Osteocyte (in vitro differentiated cells): ENCODE measurements around the gene LGALS4. TPM values are rescaled to one million over a fixed set of nuclear protein-coding genes. Genes with fewer than 3 reads are reported as not detected.
"Not testable (repeated sequence)": the region's sequence is repeated elsewhere in the genome, so short reads cannot be mapped to it uniquely, and the experiment has no call there.

Experiments
- DNase-seq: peaks from one replicate; pipeline ENCODE4 v3.0.0; 2021; ENCODE audit warnings: mixed read lengths; ENCODE audit not compliant: unreplicated experiment; ENCODE audit errors: extremely low spot score
- H3K27ac Mint-ChIP-seq: one replicate; pipeline ENCODE4 v1.8.0; 2021; ENCODE audit warnings: mild to moderate bottlenecking, mixed read lengths; ENCODE audit not compliant: unreplicated experiment
- H3K27me3 Mint-ChIP-seq: one replicate; pipeline ENCODE4 v1.8.0; 2021; ENCODE audit warnings: mixed read lengths; ENCODE audit not compliant: unreplicated experiment
- H3K36me3 Mint-ChIP-seq: one replicate; pipeline ENCODE4 v1.8.0; 2021; ENCODE audit warnings: mixed read lengths; ENCODE audit not compliant: unreplicated experiment
- H3K4me1 Mint-ChIP-seq: one replicate; pipeline ENCODE4 v1.8.0; 2021; ENCODE audit warnings: mixed read lengths; ENCODE audit not compliant: unreplicated experiment
- H3K4me3 Mint-ChIP-seq: one replicate; pipeline ENCODE4 v1.8.0; 2021; ENCODE audit warnings: mild to moderate bottlenecking, moderate library complexity, mixed read lengths; ENCODE audit not compliant: unreplicated experiment
- H3K9me3 Mint-ChIP-seq: one replicate; pipeline ENCODE4 v1.8.0; 2021; ENCODE audit warnings: mixed read lengths; ENCODE audit not compliant: unreplicated experiment
- CTCF ChIP-seq: fragments of 200-600 bp; sonication (generic); IDR thresholded peaks from 2 replicates; pipeline ENCODE4 v1.5.0; 2021; ENCODE audit warnings: antibody characterized with exemption, mild to moderate bottlenecking, moderate library complexity
- long read RNA-seq: library from polyadenylated mRNA; unstranded; transcript quantifications from one replicate; pipeline ENCODE4 v2.0.0, GENCODE V29; 2021
- total RNA-seq: library from RNA; stranded (reverse); gene quantifications from 2 replicates; pipeline ENCODE4 v1.2.1, GENCODE V29; 2021

Gene LGALS4
- 0.31 TPM in 1 of 2 replicates, not detected in the other for total RNA-seq
- long read RNA-seq, result 0 reads

DNA sequence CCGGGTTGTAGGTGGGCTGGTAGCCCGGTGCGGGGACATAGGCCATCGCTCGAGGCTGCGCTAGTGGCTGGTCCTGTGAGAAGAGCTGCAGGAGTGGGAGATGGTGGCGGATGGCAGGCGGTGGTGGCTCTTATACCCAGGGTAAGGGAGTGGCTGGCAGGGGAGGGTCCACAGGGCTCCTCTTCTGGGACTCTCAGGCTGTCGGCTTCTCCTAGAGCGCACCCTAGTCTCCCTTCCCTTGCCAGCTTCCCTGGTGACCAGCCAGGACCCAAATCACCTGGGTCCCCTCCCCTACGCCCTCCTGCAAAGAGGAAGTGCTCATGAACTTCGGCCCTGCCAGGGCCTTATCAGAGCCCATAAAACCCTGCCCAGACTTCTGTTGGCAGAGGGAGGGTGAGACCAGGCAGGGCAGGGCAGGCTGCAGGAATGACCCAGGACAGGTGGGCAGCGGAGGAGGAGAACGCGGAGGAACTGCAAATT lies at the start of gene LGALS4:
TSS of gene LGALS4 (minus strand) at position 105 of the 480 bp plus-strand sequence. CDS start at position 46, 59 bp downstream.
- Mint-ChIP-seq H3K36me3 (peaks cover 19% of the 10 kb centered on the region), H3K27ac (no peak within 1 kb of the TSS), H3K4me3 (no peak within 1 kb of the TSS), H3K27me3 (no peaks in the 10 kb centered on the region), H3K9me3 (no peaks in the 10 kb centered on the region), H3K4me1 (no peaks in the 10 kb centered on the region)
- DNase-seq, result no peak
- TF ChIP-seq CTCF, result no peak

- H3K4me3 Mint-ChIP-seq, result no peak overlapping the region
- peaks cover 6% of the 10 kb centered on the region for H3K27me3 Mint-ChIP-seq
- DNase-seq, result no peak
- TF ChIP-seq CTCF, result no peak
- peaks cover 5% of the 10 kb centered on the region for H3K4me1 Mint-ChIP-seq
- H3K36me3 Mint-ChIP-seq, result no peaks in the 10 kb centered on the region
- no peaks in the 10 kb centered on the region for H3K9me3 Mint-ChIP-seq
- H3K27ac Mint-ChIP-seq, result no peak overlapping the region
Observed at GRCh38 chr19:38861368-38861767, 48.6 kb upstream of the LGALS4 start.

- not testable (repeated sequence) for H3K4me1 Mint-ChIP-seq, H3K36me3 Mint-ChIP-seq, H3K4me3 Mint-ChIP-seq, H3K9me3 Mint-ChIP-seq, H3K27ac Mint-ChIP-seq, H3K27me3 Mint-ChIP-seq, DNase-seq
Observed at GRCh38 chr19:38859631-38860204, 47.0 kb upstream of the LGALS4 start.

DNA sequence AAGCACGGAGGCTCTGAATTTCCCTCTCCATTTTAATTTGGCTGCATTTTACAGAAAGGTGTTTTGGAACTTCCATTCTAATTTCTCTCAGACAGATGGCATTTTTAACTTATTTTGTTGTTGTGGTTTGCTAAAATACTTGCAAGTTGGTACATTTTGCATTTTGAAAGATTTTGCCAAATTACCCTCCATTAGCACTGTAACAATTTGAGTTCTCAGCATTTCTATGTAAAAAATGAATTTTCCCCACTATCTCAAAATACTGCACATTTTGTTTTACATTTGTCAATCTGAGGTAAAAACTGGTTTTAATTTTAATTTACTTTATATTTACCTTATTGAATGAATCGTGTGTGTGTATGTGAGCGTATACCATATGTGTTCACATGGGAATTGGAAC lies 44.1 kb upstream of the LGALS4 start:
- Mint-ChIP-seq H3K4me1 (peaks cover 9% of the 10 kb centered on the region), H3K27me3 (peaks cover 6% of the 10 kb centered on the region), H3K4me3 (no peak overlapping the region), H3K27ac (no peak overlapping the region), H3K9me3 (no peaks in the 10 kb centered on the region), H3K36me3 (no peaks in the 10 kb centered on the region)
- DNase-seq, result no peak
- no peak for TF ChIP-seq CTCF

- not testable (repeated sequence) for H3K27ac Mint-ChIP-seq
- H3K4me1 Mint-ChIP-seq, result peaks cover 19% of the 10 kb centered on the region
Observed at GRCh38 chr19:38855751-38856150, 43.0 kb upstream of the LGALS4 start.

GRCh38 chr19:38854961-38855360 lies 42.2 kb upstream of the LGALS4 start:
- H3K27me3 Mint-ChIP-seq, DNase-seq, H3K36me3 Mint-ChIP-seq, H3K4me3 Mint-ChIP-seq, H3K27ac Mint-ChIP-seq, H3K9me3 Mint-ChIP-seq: not testable (repeated sequence)
- H3K4me1 Mint-ChIP-seq, result peaks cover 21% of the 10 kb centered on the region

More at GRCh38 chr19:38855751-38856150, 43.0 kb upstream of the LGALS4 start:
- H3K36me3 Mint-ChIP-seq, H3K9me3 Mint-ChIP-seq, DNase-seq, H3K4me3 Mint-ChIP-seq, H3K27me3 Mint-ChIP-seq: not testable (repeated sequence)
